ENCODE results near the gene SPTLC2. TPM values are rescaled to one million over a fixed set of nuclear protein-coding genes. Genes with fewer than 3 reads are reported as not detected.

The SPTLC2 gene
- total RNA-seq, 4 donors from 2014 or later, result 21.6 to 35.5 (median 29.8) TPM

DNA sequence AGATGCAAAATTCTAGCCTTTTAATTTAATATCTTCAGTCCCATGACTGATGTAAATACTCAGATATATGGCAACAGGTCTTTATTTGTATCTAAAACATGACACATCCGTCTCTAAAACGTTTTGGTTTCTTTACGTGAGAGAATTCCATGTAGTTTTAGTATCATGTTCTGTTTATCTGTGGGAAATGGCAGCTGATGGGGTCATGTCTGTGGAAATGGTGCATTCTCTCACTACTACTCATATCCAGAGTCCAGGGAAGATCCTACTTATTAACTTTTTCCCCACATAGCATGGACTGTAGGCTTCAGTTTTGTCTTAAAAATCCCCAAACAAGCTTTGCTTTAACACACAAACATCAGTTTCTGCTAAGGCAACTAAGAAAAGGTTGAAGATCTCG lies 53.8 kb downstream of the SPTLC2 start:
- Histone ChIP-seq H3K4me3 (no peak overlapping the region), H3K27me3 (no peaks in the 10 kb centered on the region), H3K4me1 (no peaks in the 10 kb centered on the region), H3K9me3 (no peaks in the 10 kb centered on the region), H3K27ac (no peak overlapping the region), H3K36me3 (peaks cover 0 to 45% (median 0%) of the 10 kb centered on the region in 3 donors)
- TF ChIP-seq, protein P1, sequence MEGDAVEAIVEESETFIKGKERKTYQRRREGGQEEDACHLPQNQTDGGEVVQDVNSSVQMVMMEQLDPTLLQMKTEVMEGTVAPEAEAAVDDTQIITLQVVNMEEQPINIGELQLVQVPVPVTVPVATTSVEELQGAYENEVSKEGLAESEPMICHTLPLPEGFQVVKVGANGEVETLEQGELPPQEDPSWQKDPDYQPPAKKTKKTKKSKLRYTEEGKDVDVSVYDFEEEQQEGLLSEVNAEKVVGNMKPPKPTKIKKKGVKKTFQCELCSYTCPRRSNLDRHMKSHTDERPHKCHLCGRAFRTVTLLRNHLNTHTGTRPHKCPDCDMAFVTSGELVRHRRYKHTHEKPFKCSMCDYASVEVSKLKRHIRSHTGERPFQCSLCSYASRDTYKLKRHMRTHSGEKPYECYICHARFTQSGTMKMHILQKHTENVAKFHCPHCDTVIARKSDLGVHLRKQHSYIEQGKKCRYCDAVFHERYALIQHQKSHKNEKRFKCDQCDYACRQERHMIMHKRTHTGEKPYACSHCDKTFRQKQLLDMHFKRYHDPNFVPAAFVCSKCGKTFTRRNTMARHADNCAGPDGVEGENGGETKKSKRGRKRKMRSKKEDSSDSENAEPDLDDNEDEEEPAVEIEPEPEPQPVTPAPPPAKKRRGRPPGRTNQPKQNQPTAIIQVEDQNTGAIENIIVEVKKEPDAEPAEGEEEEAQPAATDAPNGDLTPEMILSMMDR (IDR thresholded peaks at IDR 0.05), result no peak
- no peak for TF ChIP-seq POLR2A (IDR thresholded peaks at IDR 0.05)
- no peak for DNase-seq

DNA sequence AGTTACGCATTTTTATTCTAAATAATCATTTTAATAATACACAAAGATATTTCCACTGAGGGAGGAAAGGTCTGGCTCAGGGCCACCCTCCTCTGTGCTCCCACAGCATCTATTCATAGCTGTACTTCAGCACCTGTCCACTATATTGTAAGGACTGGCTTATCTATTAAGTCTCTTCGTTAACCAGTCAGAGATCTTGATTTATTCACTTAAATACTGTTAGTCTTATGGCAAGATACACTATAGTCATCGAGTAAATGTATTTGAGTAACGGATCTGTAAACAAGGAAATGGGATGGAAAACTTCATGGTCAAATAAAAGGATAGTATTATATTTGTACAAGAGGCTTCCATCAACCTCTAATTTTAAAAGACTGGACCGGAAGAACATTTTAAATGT lies 54.6 kb downstream of the SPTLC2 start:
- H3K4me1 ChIP-seq, result no peaks in the 10 kb centered on the region
- no peak for DNase-seq
- H3K27me3 ChIP-seq, result no peaks in the 10 kb centered on the region
- no peak overlapping the region for H3K4me3 ChIP-seq
- H3K27ac ChIP-seq, result no peak overlapping the region
- H3K9me3 ChIP-seq, result no peaks in the 10 kb centered on the region
- TF ChIP-seq, protein P1 (IDR thresholded peaks at IDR 0.05), result no peak
- no peak for TF ChIP-seq POLR2A (IDR thresholded peaks at IDR 0.05)
- peaks cover 0 to 51% (median 0%) of the 10 kb centered on the region in 3 donors for H3K36me3 ChIP-seq

DNA sequence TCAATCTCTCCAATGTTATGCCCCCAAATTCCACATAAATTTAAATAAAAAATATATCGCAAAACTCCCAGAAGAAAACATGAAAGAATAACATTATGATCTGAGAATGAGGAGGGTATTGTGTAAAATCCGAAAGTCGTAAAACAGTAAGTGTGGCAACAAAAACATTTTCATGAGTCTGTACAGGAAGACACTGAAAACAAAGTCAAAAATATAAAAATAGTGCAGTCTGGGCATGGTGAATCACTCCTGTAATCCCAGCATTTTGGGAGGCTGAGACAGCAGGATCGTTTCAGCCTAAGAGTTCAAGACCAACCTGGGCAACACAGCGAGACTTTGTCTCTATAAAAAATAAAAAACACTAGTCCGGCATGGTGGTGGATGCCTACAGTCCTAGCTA lies 57.1 kb downstream of the SPTLC2 start:
- no peak for DNase-seq
- no peaks in the 10 kb centered on the region for H3K27me3 ChIP-seq
- no peak overlapping the region for H3K4me3 ChIP-seq
- TF ChIP-seq, protein P1 (IDR thresholded peaks at IDR 0.05), result no peak
- TF ChIP-seq POLR2A (IDR thresholded peaks at IDR 0.05), result no peak
- H3K36me3 ChIP-seq, result peaks cover 0 to 70% (median 0%) of the 10 kb centered on the region in 3 donors
- H3K27ac ChIP-seq, result no peak overlapping the region
- H3K4me1 ChIP-seq, result no peaks in the 10 kb centered on the region
- no peaks in the 10 kb centered on the region for H3K9me3 ChIP-seq

DNA sequence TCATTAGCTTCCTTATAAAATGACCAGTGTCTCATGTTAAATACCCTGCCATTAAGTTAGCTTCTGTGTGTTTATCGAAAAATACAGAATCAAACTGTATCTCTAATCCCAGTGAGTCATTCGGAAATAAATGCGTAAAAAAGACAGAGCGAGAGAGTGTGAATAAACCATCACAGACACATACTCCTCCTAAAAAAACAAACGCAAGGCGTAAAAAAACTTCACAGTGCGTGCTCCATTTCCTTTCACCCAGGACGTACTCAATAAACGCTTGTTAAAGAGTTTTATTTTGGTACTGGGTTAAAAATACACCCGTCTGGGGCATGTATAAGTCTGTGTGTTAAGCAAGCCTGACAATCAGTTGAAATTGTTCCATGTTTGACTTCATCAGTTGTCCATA lies 59.0 kb downstream of the SPTLC2 start:
- H3K36me3 ChIP-seq, result peaks cover 0 to 62% (median 0%) of the 10 kb centered on the region in 3 donors
- no peak for TF ChIP-seq POLR2A (IDR thresholded peaks at IDR 0.05)
- TF ChIP-seq, protein P1 (IDR thresholded peaks at IDR 0.05), result no peak

DNA sequence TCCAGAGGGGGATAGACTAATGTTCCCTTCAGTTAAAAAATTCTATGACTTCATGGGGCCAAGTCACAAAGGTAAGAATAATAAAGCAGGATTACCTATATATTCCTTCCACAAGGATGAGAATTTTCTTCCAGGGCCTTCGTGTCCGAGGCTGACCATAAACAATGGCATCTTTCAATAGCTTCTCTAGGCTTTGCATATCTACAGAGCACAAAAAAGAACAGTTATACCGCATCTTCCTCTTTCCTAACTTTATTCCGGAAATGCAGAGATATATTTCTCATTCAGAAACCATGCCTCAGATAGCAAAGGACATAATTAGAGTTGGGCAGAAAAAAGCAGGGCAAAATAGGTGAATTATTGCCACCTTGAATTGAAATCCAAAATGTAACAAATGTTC lies 59.5 kb downstream of the SPTLC2 start:
- H3K27ac ChIP-seq, result no peak overlapping the region
- TF ChIP-seq POLR2A (IDR thresholded peaks at IDR 0.05), result no peak
- TF ChIP-seq, protein P1 (IDR thresholded peaks at IDR 0.05), result no peak
- peaks cover 0 to 66% (median 0%) of the 10 kb centered on the region in 3 donors for H3K36me3 ChIP-seq

More for the DNA sequence above, 59.0 kb downstream of the SPTLC2 start:
- DNase-seq, result no peak
- Histone ChIP-seq H3K27me3 (no peaks in the 10 kb centered on the region), H3K4me1 (no peaks in the 10 kb centered on the region), H3K4me3 (no peak overlapping the region), H3K27ac (no peak overlapping the region), H3K9me3 (no peaks in the 10 kb centered on the region)

More for the DNA sequence above, 59.5 kb downstream of the SPTLC2 start:
- DNase-seq, result no peak
- no peak overlapping the region for H3K4me3 ChIP-seq
- no peaks in the 10 kb centered on the region for H3K4me1 ChIP-seq
- H3K9me3 ChIP-seq, result no peaks in the 10 kb centered on the region
- H3K27me3 ChIP-seq, result no peaks in the 10 kb centered on the region
